ENCODE measurements around the gene SPDYE1.

Gene SPDYE1

DNA sequence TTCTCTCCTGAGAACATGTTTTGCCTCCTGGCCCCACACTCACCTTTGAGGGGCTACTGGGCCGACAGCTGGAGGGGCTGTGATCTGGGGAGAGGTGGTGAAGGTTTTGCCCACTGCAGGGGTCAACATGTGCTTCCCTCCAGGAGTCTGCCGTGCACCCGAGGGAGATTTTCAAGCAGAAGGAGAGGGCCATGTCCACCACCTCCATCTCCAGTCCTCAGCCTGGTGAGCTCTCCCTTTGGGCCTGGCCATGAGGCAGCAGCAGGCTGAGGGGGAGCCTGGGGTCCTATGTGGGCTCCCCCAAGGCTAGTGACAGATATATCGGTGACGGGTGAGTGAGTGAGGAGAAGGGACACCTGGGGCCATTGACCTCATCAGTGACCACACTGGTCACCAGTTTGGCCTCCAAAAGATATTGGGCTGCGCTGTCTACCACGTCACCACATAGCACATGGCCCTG is 61.1 kb downstream of the SPDYE1 start:
- TF ChIP-seq, protein P1, sequence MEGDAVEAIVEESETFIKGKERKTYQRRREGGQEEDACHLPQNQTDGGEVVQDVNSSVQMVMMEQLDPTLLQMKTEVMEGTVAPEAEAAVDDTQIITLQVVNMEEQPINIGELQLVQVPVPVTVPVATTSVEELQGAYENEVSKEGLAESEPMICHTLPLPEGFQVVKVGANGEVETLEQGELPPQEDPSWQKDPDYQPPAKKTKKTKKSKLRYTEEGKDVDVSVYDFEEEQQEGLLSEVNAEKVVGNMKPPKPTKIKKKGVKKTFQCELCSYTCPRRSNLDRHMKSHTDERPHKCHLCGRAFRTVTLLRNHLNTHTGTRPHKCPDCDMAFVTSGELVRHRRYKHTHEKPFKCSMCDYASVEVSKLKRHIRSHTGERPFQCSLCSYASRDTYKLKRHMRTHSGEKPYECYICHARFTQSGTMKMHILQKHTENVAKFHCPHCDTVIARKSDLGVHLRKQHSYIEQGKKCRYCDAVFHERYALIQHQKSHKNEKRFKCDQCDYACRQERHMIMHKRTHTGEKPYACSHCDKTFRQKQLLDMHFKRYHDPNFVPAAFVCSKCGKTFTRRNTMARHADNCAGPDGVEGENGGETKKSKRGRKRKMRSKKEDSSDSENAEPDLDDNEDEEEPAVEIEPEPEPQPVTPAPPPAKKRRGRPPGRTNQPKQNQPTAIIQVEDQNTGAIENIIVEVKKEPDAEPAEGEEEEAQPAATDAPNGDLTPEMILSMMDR (IDR thresholded peaks at IDR 0.05; ENCODE audit: low read depth, low read length) = no peak
- no peaks in the 10 kb centered on the region for H3K27me3 ChIP-seq
- no peak overlapping the region for H3K4me3 ChIP-seq (ENCODE audit: low read depth, low read length)
- peak; percentile 4 for DNase-seq
- H3K4me1 ChIP-seq = no peaks in the 10 kb centered on the region
- no peaks in the 10 kb centered on the region for H3K9me3 ChIP-seq
- H3K36me3 ChIP-seq = peaks cover 50% of the 10 kb centered on the region

DNA sequence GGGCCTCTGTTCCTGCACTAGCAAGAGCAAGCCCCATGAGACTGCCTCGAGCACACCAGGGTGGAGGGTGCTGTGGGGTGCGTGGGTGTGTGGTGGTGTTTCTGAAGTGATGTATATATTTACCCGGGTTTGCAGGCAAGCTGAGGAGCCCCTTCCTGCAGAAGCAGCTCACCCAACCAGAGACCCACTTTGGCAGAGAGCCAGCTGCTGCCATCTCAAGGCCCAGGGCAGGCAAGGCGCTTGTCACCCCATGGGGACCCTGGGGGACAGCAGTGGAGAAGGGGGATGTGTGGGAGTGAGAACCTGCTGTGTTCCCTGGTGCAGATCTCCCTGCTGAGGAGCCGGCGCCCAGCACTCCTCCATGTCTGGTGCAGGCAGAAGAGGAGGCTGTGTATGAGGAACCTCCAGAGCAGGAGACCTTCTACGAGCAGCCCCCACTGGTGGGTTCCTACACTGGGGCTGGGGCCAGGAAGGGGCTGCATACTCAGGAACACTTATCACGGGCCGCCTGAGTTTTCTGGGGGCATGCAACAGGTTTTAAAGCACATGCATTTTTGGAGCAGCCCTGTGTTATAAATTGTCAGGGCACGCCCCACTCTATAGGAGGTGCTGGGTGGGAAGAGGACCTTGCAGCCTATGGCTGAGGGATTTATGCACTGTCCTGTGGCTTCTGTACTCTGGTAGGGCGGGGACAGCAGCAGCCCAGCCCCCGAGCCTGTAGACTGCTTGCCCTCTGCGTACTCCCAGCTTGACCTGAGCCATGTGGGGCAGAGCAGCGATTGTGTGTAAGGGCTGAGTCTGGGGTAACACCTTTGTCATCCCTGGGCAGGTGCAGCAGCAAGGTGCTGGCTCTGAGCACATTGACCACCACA is 61.8 kb downstream of the SPDYE1 start:
- DNase-seq = peak; percentile 18
- Histone ChIP-seq H3K4me3 (ENCODE audit: low read depth, low read length) (no peak overlapping the region), H3K27me3 (no peaks in the 10 kb centered on the region), H3K4me1 (no peaks in the 10 kb centered on the region), H3K9me3 (no peaks in the 10 kb centered on the region), H3K36me3 (peaks cover 50% of the 10 kb centered on the region)
- TF ChIP-seq, protein P1 (IDR thresholded peaks at IDR 0.05; ENCODE audit: low read depth, low read length) = no peak
